HUES64 (cell line): ENCODE results near the gene NUMA1.

Source experiments
- H3K27ac ChIP-seq: 2 replicates; pipeline ENCODE4 v1.7.0; 2013; ENCODE audit warnings: low read depth, low read length, inconsistent platforms
- H3K27me3 ChIP-seq: 2 replicates; pipeline ENCODE4 v1.6.1; 2013; ENCODE audit warnings: mild to moderate bottlenecking, low read length; ENCODE audit not compliant: insufficient read depth
- H3K36me3 ChIP-seq: 2 replicates; pipeline ENCODE4 v1.6.1; 2013; ENCODE audit warnings: mild to moderate bottlenecking, low read length; ENCODE audit not compliant: insufficient read depth
- H3K4me1 ChIP-seq: 2 replicates; pipeline ENCODE4 v1.6.1; 2013; ENCODE audit warnings: mild to moderate bottlenecking, low read length, moderate library complexity; ENCODE audit not compliant: insufficient read depth
- H3K4me3 ChIP-seq: 2 replicates; pipeline ENCODE4 v1.5.1; 2013; ENCODE audit warnings: mild to moderate bottlenecking, low read length, moderate library complexity
- H3K9ac ChIP-seq: 2 replicates; pipeline ENCODE4 v1.6.1; 2013; ENCODE audit warnings: mild to moderate bottlenecking, low read depth, low read length
- H3K9me3 ChIP-seq: 2 replicates; pipeline ENCODE4 v1.6.1; 2013; ENCODE audit warnings: low read depth, low read length; ENCODE audit not compliant: insufficient read depth
- WGBS: fragments of 150-250, 120-280 bp; methylation state at CpG from one replicate; pipeline ENCODE4 v1.1.7; 2013; ENCODE audit warnings: missing lambda C conversion rate; 5-methylcytosine and 5-hydroxymethylcytosine counted together

Gene NUMA1

GRCh38 chr11:72081184-72081644, 872 bp upstream of the NUMA1 start:
- Histone ChIP-seq H3K9ac (peak overlapping the region; percentile 76), H3K9me3 (no peaks in the 10 kb centered on the region), H3K27me3 (no peaks in the 10 kb centered on the region), H3K4me1 (peaks cover 4% of the 10 kb centered on the region; the same call in 1 of the 2 replicates), H3K36me3 (no peaks in the 10 kb centered on the region; the same call in 1 of the 2 replicates), H3K27ac (peak overlapping the region; percentile 86), H3K4me3 (peak overlapping the region; percentile 89)
- WGBS, result 85% methylated on average over 21 of the region's 21 CpGs

GRCh38 chr11:72079819-72080325, 470 bp downstream of the NUMA1 start:
- Histone ChIP-seq H3K9ac (peak overlapping the region; percentile 83), H3K4me3 (peak overlapping the region; percentile 89), H3K4me1 (peaks cover 10% of the 10 kb centered on the region; the same call in 1 of the 2 replicates), H3K9me3 (no peaks in the 10 kb centered on the region), H3K27me3 (no peaks in the 10 kb centered on the region), H3K36me3 (peaks cover 7% of the 10 kb centered on the region; the same call in 1 of the 2 replicates), H3K27ac (peak overlapping the region; percentile 92; the same call in 1 of the 2 replicates)
- 2% methylated on average over 15 of the region's 16 CpGs for WGBS

- Histone ChIP-seq H3K27me3 (no peaks in the 10 kb centered on the region), H3K27ac (no peak overlapping the region), H3K4me1 (peaks cover 10% of the 10 kb centered on the region; the same call in 1 of the 2 replicates), H3K9me3 (no peaks in the 10 kb centered on the region), H3K4me3 (peak overlapping the region; percentile 89; the same call in 1 of the 2 replicates), H3K36me3 (peaks cover 7% of the 10 kb centered on the region; the same call in 1 of the 2 replicates), H3K9ac (no peak overlapping the region)
- 91% methylated on average over 6 of the region's 6 CpGs for WGBS
Observed at GRCh38 chr11:72078477-72078876, 1.9 kb downstream of the NUMA1 start.

DNA sequence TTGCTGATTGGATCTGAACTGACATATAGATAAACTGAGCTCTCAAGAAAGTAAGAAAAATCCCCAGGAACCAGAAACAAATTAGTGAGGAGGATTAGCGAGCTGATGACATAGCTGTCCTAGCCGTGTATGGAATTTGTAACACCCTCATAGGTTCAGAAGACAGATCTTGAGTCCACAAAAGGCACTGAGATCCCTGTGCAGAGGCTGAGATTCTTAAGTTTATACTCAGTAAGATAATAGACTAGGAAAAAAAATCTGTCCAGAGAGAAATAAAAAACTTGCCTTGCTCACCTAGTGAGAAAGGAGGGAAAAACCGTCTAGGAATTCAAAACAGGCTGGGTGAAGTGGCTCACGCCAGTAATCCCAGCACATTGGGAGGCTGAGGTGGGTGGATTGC, 4.6 kb downstream of the NUMA1 start:
- peaks cover 7% of the 10 kb centered on the region; the same call in 1 of the 2 replicates for H3K36me3 ChIP-seq
- H3K27ac ChIP-seq, result peak overlapping the region; percentile 50; the same call in 1 of the 2 replicates
- peaks cover 23% of the 10 kb centered on the region; the same call in 1 of the 2 replicates for H3K4me1 ChIP-seq
- WGBS, result 93% methylated on average over 4 of the region's 4 CpGs
- no peaks in the 10 kb centered on the region for H3K9me3 ChIP-seq
- no peak overlapping the region for H3K9ac ChIP-seq
- no peak overlapping the region for H3K4me3 ChIP-seq
- no peaks in the 10 kb centered on the region for H3K27me3 ChIP-seq

DNA sequence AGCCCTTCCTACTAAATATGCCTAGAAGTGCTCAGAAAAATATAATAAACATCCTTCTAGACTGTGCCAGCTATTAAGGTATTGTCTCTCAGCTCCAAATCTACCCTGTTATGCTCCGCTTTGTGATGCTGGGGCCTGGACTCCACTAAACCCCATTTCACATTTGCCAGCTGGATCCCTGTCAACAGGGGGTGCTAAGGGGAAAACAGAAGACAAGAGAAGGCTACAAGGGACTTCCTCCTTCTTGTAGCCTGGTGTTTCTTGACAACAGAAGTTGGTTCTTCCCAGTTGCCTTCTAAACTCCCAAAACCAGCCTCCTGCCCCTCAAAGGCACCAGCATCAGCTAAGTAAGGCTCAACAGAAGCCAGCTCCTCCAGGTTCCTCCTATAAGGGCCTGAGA, 5.2 kb downstream of the NUMA1 start:
- Histone ChIP-seq H3K27me3 (no peaks in the 10 kb centered on the region), H3K36me3 (peaks cover 7% of the 10 kb centered on the region; the same call in 1 of the 2 replicates), H3K4me3 (no peak overlapping the region), H3K9ac (no peak overlapping the region), H3K9me3 (no peaks in the 10 kb centered on the region), H3K27ac (peak overlapping the region; percentile 50; the same call in 1 of the 2 replicates), H3K4me1 (peaks cover 27% of the 10 kb centered on the region)
- 78% methylated on average over 1 of the region's 1 CpG for WGBS

GRCh38 chr11:72072348-72072747, 8.0 kb downstream of the NUMA1 start:
- H3K36me3 ChIP-seq, result peaks cover 15% of the 10 kb centered on the region
- no peaks in the 10 kb centered on the region for H3K9me3 ChIP-seq
- peak overlapping the region; percentile 15; the same call in 1 of the 2 replicates for H3K9ac ChIP-seq
- H3K27me3 ChIP-seq, result no peaks in the 10 kb centered on the region
- H3K4me1 ChIP-seq, result peaks cover 39% of the 10 kb centered on the region
- H3K27ac ChIP-seq, result peak overlapping the region; percentile 16; the same call in 1 of the 2 replicates
- 75% methylated on average over 3 of the region's 3 CpGs for WGBS
- H3K4me3 ChIP-seq, result no peak overlapping the region

GRCh38 chr11:72070491-72070890, 9.9 kb downstream of the NUMA1 start:
- no peak overlapping the region for H3K27ac ChIP-seq
- peaks cover 41% of the 10 kb centered on the region for H3K4me1 ChIP-seq
- H3K9me3 ChIP-seq, result no peaks in the 10 kb centered on the region
- H3K36me3 ChIP-seq, result peaks cover 22% of the 10 kb centered on the region
- H3K4me3 ChIP-seq, result no peak overlapping the region
- H3K27me3 ChIP-seq, result no peaks in the 10 kb centered on the region
- 94% methylated on average over 6 of the region's 7 CpGs for WGBS
- peak overlapping the region; percentile 17; the same call in 1 of the 2 replicates for H3K9ac ChIP-seq

GRCh38 chr11:72069787-72070251, 10.5 kb downstream of the NUMA1 start:
- Histone ChIP-seq H3K27me3 (no peaks in the 10 kb centered on the region), H3K27ac (peak overlapping the region; percentile 4; the same call in 1 of the 2 replicates), H3K9me3 (no peaks in the 10 kb centered on the region), H3K36me3 (peaks cover 25% of the 10 kb centered on the region), H3K4me3 (no peak overlapping the region), H3K9ac (no peak overlapping the region), H3K4me1 (peaks cover 38% of the 10 kb centered on the region)
- 48% methylated on average over 2 of the region's 2 CpGs for WGBS

DNA sequence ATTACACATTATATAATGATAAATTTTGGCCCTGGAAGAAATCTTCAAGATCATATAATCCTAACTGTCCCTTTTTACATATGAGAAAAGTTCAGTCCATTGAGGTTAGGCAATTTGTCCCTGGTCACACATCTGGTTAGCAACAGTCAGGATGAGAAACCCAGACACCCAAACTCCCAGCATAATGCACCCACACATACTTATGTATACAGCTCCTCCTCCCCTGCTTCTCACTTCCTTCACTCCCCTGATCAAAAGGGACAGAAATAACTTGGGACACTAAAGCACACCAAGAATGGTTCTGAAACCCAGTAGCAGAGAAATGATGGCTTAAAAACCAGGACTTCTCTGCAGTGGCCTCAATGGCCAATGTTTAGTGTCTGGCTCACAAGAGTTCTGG, 11.1 kb downstream of the NUMA1 start:
- no peaks in the 10 kb centered on the region for H3K9me3 ChIP-seq
- no peak overlapping the region for H3K9ac ChIP-seq
- no peak overlapping the region; the same call in 1 of the 2 replicates for H3K27ac ChIP-seq
- no peak overlapping the region for H3K4me3 ChIP-seq
- H3K36me3 ChIP-seq, result peaks cover 26% of the 10 kb centered on the region
- peaks cover 38% of the 10 kb centered on the region for H3K4me1 ChIP-seq
- no peaks in the 10 kb centered on the region for H3K27me3 ChIP-seq

DNA sequence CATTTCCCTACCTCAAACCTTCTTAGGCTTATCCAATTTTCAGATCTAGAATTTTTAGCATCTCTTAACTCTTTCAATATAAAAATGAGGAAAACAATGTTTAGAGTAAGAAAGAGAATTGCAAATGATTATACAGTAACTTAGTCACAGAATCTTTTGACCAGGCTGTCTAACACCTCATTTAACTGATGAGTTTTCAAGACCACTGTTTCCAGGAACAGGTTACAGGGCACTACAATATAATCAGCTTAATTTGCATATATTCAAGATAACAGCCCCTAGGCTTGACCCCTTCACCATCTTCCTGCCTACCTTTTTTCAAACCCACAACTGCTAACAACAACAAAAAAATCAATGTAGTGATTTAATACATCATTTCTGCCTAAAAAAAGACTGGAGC, 12.7 kb downstream of the NUMA1 start:
- H3K27me3 ChIP-seq, result no peaks in the 10 kb centered on the region

GRCh38 chr11:72067266-72067665, 13.1 kb downstream of the NUMA1 start:
- Histone ChIP-seq H3K27ac (no peak overlapping the region), H3K9ac (no peak overlapping the region), H3K4me1 (peaks cover 37% of the 10 kb centered on the region), H3K27me3 (no peaks in the 10 kb centered on the region), H3K4me3 (no peak overlapping the region), H3K9me3 (no peaks in the 10 kb centered on the region), H3K36me3 (peaks cover 31% of the 10 kb centered on the region)

More for the DNA sequence above, 12.7 kb downstream of the NUMA1 start:
- H3K27ac ChIP-seq, result no peak overlapping the region
- H3K36me3 ChIP-seq, result peaks cover 31% of the 10 kb centered on the region
- no peak overlapping the region for H3K4me3 ChIP-seq
- H3K4me1 ChIP-seq, result peaks cover 38% of the 10 kb centered on the region
- H3K9me3 ChIP-seq, result no peaks in the 10 kb centered on the region
- no peak overlapping the region for H3K9ac ChIP-seq
